T-helper 1 cell treated with Interleukin-12 subunit alpha and Interleukin-12 subunit beta and Interleukin-4 antibody, amounts not matched to agents 30 ng/mL and 1 ng/mL, for 36 hours (primary cell): ENCODE data around the gene ACTN1. TPM values are rescaled to one million over a fixed set of nuclear protein-coding genes. Genes with fewer than 3 reads are reported as not detected.

ENCODE experiments used
- intact Hi-C: fragments of 100-400 bp; cut with micrococcal nuclease; formaldehyde crosslinking; loops from one replicate; pipeline ENCODE4 v1.15.1; 2024
- total RNA-seq: library from RNA; stranded (reverse); gene quantifications from 2 replicates; pipeline ENCODE4 v1.2.3, GENCODE V29; 2022

ACTN1 gene
- total RNA-seq, 1 donor from 2014 or later = 23.2 TPM

GRCh38 chr14:68921666-68922065 lies 57.4 kb downstream of the ACTN1 start:
- intact Hi-C loops = no loop called here

GRCh38 chr14:68921049-68921448 lies 58.1 kb downstream of the ACTN1 start:
- intact Hi-C loops = no loop called here

- intact Hi-C loops = no loop called here
Observed at GRCh38 chr14:68919129-68919927, 59.8 kb downstream of the ACTN1 start.

- intact Hi-C loops = no loop called here
Observed at GRCh38 chr14:68918612-68919011, 60.5 kb downstream of the ACTN1 start.

GRCh38 chr14:68916358-68916941 lies 62.7 kb downstream of the ACTN1 start:
- intact Hi-C loops = no loop called here

GRCh38 chr14:68913516-68913915 lies 65.6 kb downstream of the ACTN1 start:
- intact Hi-C loops = no loop called here

GRCh38 chr14:68911594-68912227 lies 67.4 kb downstream of the ACTN1 start:
- intact Hi-C loops = loop anchor here (1.0 kb wide), 5 partner anchors 48 to 196 kb away; no protein-coding TSS in a partner anchor

GRCh38 chr14:68910540-68910939 lies 68.6 kb downstream of the ACTN1 start:
- intact Hi-C loops = no loop called here

GRCh38 chr14:68908803-68909202 lies 70.3 kb downstream of the ACTN1 start:
- intact Hi-C loops = no loop called here

GRCh38 chr14:68908201-68908600 lies 70.9 kb downstream of the ACTN1 start:
- intact Hi-C loops = no loop called here

- intact Hi-C loops = no loop called here
Observed at GRCh38 chr14:68906439-68906838, 72.7 kb downstream of the ACTN1 start.

GRCh38 chr14:68905107-68905895 lies 73.8 kb downstream of the ACTN1 start:
- intact Hi-C loops = no loop called here

GRCh38 chr14:68902357-68902756 lies 76.7 kb downstream of the ACTN1 start:
- intact Hi-C loops = no loop called here

- intact Hi-C loops = no loop called here
Observed at GRCh38 chr14:68899033-68899603, 80.0 kb downstream of the ACTN1 start.

- intact Hi-C loops = no loop called here
Observed at GRCh38 chr14:68898248-68899032, 80.7 kb downstream of the ACTN1 start.

GRCh38 chr14:68897559-68898155 lies 81.4 kb downstream of the ACTN1 start:
- intact Hi-C loops = no loop called here

GRCh38 chr14:68896132-68896531 lies 83.0 kb downstream of the ACTN1 start:
- intact Hi-C loops = no loop called here

GRCh38 chr14:68894802-68895703 lies 84.0 kb downstream of the ACTN1 start:
- intact Hi-C loops = no loop called here

GRCh38 chr14:68894123-68894522 lies 85.0 kb downstream of the ACTN1 start:
- intact Hi-C loops = no loop called here
